ENCODE measurements around the gene POLQ. TPM values are rescaled to one million over a fixed set of nuclear protein-coding genes. Genes with fewer than 3 reads are reported as not detected.
"Not testable (repeated sequence)": the region's sequence is repeated elsewhere in the genome, so short reads cannot be mapped to it uniquely, and the experiment has no call there.

The POLQ gene
- total RNA-seq: 10 to 100 TPM; 27.0 to 27.9 TPM

GRCh38 chr3:121545574-121546455 is at the start of gene POLQ:
Gene POLQ (minus strand): TSS chr3:121545988. CDS start chr3:121545877, 111 bp downstream.
- Mint-ChIP-seq H3K4me3 (peak within 1 kb of the TSS; percentile 97), H3K9me3 (no peaks in the 10 kb centered on the region), H3K36me3 (ENCODE audit: low read depth) (peaks cover 34% of the 10 kb centered on the region), H3K27me3 (no peaks in the 10 kb centered on the region), H3K4me1 (peaks cover 44% of the 10 kb centered on the region), H3K27ac (peak within 1 kb of the TSS; percentile 86)
- ChIA-PET POLR2A (interaction anchor here (0.8 to 4.5 kb wide), 22 partner anchors 84 to 1134 kb away, joined by 3 to 40 read pairs (median 5); partner anchors contain the start of genes DTX3L, EAF2, FAM162A and GOLGB1), CTCF (interaction anchor here (0.6 to 4.0 kb wide), 23 partner anchors 16 to 1944 kb away, joined by 3 to 28 read pairs (median 4); partner anchors contain the start of genes DTX3L, HCLS1, PARP14 and PARP9)
- peak; percentile 91 for DNase-seq

- no peak for DNase-seq
- no peaks in the 10 kb centered on the region for H3K36me3 Mint-ChIP-seq (ENCODE audit: low read depth)
- ChIA-PET POLR2A (no interaction called here), CTCF (no interaction called here)
- H3K27me3 Mint-ChIP-seq: peaks cover 13% of the 10 kb centered on the region
- no peaks in the 10 kb centered on the region for H3K9me3 Mint-ChIP-seq
- H3K27ac Mint-ChIP-seq: no peak overlapping the region
- H3K4me3 Mint-ChIP-seq: no peak overlapping the region
- H3K4me1 Mint-ChIP-seq: no peaks in the 10 kb centered on the region
Measured at GRCh38 chr3:121594850-121595249, 49.1 kb upstream of the POLQ start.

- H3K36me3 Mint-ChIP-seq (ENCODE audit: low read depth); H3K9me3 Mint-ChIP-seq; H3K27ac Mint-ChIP-seq; DNase-seq; H3K4me1 Mint-ChIP-seq; POLR2A ChIA-PET; H3K4me3 Mint-ChIP-seq: not testable (repeated sequence)
- CTCF ChIA-PET: interaction anchor here (0.6 kb wide), 1 partner anchor 38 kb away, joined by 3 read pairs; no protein-coding TSS in a partner anchor
- peaks cover 13% of the 10 kb centered on the region for H3K27me3 Mint-ChIP-seq
Measured at GRCh38 chr3:121593806-121594205, 48.0 kb upstream of the POLQ start.

- ChIA-PET POLR2A (interaction anchor here (0.6 kb wide), 1 partner anchor 33 kb away, joined by 3 read pairs; no protein-coding TSS in a partner anchor), CTCF (no interaction called here)
- H3K4me3 Mint-ChIP-seq: no peak within 1 kb of the TSS
- no peak for DNase-seq
- H3K27ac Mint-ChIP-seq: no peak within 1 kb of the TSS
- H3K4me1 Mint-ChIP-seq: no peaks in the 10 kb centered on the region
- no peaks in the 10 kb centered on the region for H3K9me3 Mint-ChIP-seq
- peaks cover 13% of the 10 kb centered on the region for H3K27me3 Mint-ChIP-seq
- no peaks in the 10 kb centered on the region for H3K36me3 Mint-ChIP-seq (ENCODE audit: low read depth)
Measured at GRCh38 chr3:121592856-121593702, 47.3 kb upstream of the POLQ start, which contains the start of gene FBXO40. Gene FBXO40 (plus strand): TSS chr3:121593379. CDS start chr3:121620576, 27,197 bp downstream.

GRCh38 chr3:121584418-121584817 is 38.6 kb upstream of the POLQ start:
- Mint-ChIP-seq H3K27ac (no peak overlapping the region), H3K36me3 (ENCODE audit: low read depth) (no peaks in the 10 kb centered on the region), H3K4me1 (no peaks in the 10 kb centered on the region), H3K9me3 (no peaks in the 10 kb centered on the region), H3K27me3 (peaks cover 18% of the 10 kb centered on the region), H3K4me3 (no peak overlapping the region)
- ChIA-PET CTCF (no interaction called here), POLR2A (no interaction called here)
- no peak for DNase-seq

- H3K4me3 Mint-ChIP-seq: no peak overlapping the region
- no peaks in the 10 kb centered on the region for H3K36me3 Mint-ChIP-seq (ENCODE audit: low read depth)
- no peaks in the 10 kb centered on the region for H3K4me1 Mint-ChIP-seq
- no peak for DNase-seq
- H3K27ac Mint-ChIP-seq: no peak overlapping the region
- CTCF ChIA-PET: no interaction called here
- POLR2A ChIA-PET: no interaction called here
- peaks cover 17% of the 10 kb centered on the region for H3K27me3 Mint-ChIP-seq
- no peaks in the 10 kb centered on the region for H3K9me3 Mint-ChIP-seq
Measured at GRCh38 chr3:121581691-121582090, 35.9 kb upstream of the POLQ start.

- CTCF ChIA-PET: interaction anchor here (0.7 kb wide), 1 partner anchor 27 kb away, joined by 4 read pairs; no protein-coding TSS in a partner anchor
- Mint-ChIP-seq H3K4me1 (no peaks in the 10 kb centered on the region), H3K4me3 (no peak overlapping the region), H3K27me3 (peaks cover 3% of the 10 kb centered on the region), H3K36me3 (ENCODE audit: low read depth) (no peaks in the 10 kb centered on the region), H3K9me3 (no peaks in the 10 kb centered on the region), H3K27ac (no peak overlapping the region)
- POLR2A ChIA-PET: no interaction called here
- DNase-seq: no peak
Measured at GRCh38 chr3:121574449-121574848, 28.7 kb upstream of the POLQ start.

GRCh38 chr3:121567649-121568048 is 21.9 kb upstream of the POLQ start, which contains the start of gene ARGFX:
Gene ARGFX (plus strand): TSS chr3:121567949. CDS start chr3:121570714, 2,765 bp downstream.
- Mint-ChIP-seq H3K27ac (no peak within 1 kb of the TSS), H3K36me3 (ENCODE audit: low read depth) (no peaks in the 10 kb centered on the region), H3K4me1 (no peaks in the 10 kb centered on the region), H3K27me3 (no peaks in the 10 kb centered on the region), H3K9me3 (no peaks in the 10 kb centered on the region), H3K4me3 (no peak within 1 kb of the TSS)
- ChIA-PET CTCF (no interaction called here), POLR2A (no interaction called here)
- no peak for DNase-seq

- H3K4me1 Mint-ChIP-seq: no peaks in the 10 kb centered on the region
- ChIA-PET CTCF (no interaction called here), POLR2A (no interaction called here)
- no peak for DNase-seq
- H3K36me3 Mint-ChIP-seq (ENCODE audit: low read depth): no peaks in the 10 kb centered on the region
- no peaks in the 10 kb centered on the region for H3K9me3 Mint-ChIP-seq
- H3K27me3 Mint-ChIP-seq: no peaks in the 10 kb centered on the region
- H3K4me3 Mint-ChIP-seq: no peak overlapping the region
- no peak overlapping the region for H3K27ac Mint-ChIP-seq
Measured at GRCh38 chr3:121566773-121567172, 21.0 kb upstream of the POLQ start.

- ChIA-PET CTCF (no interaction called here), POLR2A (no interaction called here)
- H3K4me3 Mint-ChIP-seq: no peak overlapping the region
- no peak overlapping the region for H3K27ac Mint-ChIP-seq
- no peak for DNase-seq
- H3K9me3 Mint-ChIP-seq: no peaks in the 10 kb centered on the region
- H3K4me1 Mint-ChIP-seq: no peaks in the 10 kb centered on the region
- peaks cover 7% of the 10 kb centered on the region for H3K27me3 Mint-ChIP-seq
- H3K36me3 Mint-ChIP-seq (ENCODE audit: low read depth): no peaks in the 10 kb centered on the region
Measured at GRCh38 chr3:121562148-121562547, 16.4 kb upstream of the POLQ start.

- H3K4me1 Mint-ChIP-seq: peaks cover 4% of the 10 kb centered on the region
- H3K27me3 Mint-ChIP-seq: peaks cover 11% of the 10 kb centered on the region
- DNase-seq: no peak
- CTCF ChIA-PET: no interaction called here
- H3K4me3 Mint-ChIP-seq: no peak overlapping the region
- H3K36me3 Mint-ChIP-seq (ENCODE audit: low read depth): no peaks in the 10 kb centered on the region
- H3K27ac Mint-ChIP-seq: no peak overlapping the region
- POLR2A ChIA-PET: no interaction called here
- H3K9me3 Mint-ChIP-seq: no peaks in the 10 kb centered on the region
Measured at GRCh38 chr3:121557426-121557934, 11.7 kb upstream of the POLQ start.

- POLR2A ChIA-PET: no interaction called here
Measured at GRCh38 chr3:121552797-121553196, 7.0 kb upstream of the POLQ start.

GRCh38 chr3:121552379-121552778 is 6.6 kb upstream of the POLQ start:
- H3K4me3 Mint-ChIP-seq: no peak overlapping the region
- no peaks in the 10 kb centered on the region for H3K36me3 Mint-ChIP-seq (ENCODE audit: low read depth)
- no peaks in the 10 kb centered on the region for H3K9me3 Mint-ChIP-seq
- H3K4me1 Mint-ChIP-seq: peaks cover 16% of the 10 kb centered on the region
- ChIA-PET CTCF (interaction anchor here (1.1 to 1.2 kb wide), 2 partner anchors 243 to 841 kb away, joined by 3 read pairs; no protein-coding TSS in a partner anchor), POLR2A (no interaction called here)
- H3K27me3 Mint-ChIP-seq: peaks cover 7% of the 10 kb centered on the region
- no peak overlapping the region for H3K27ac Mint-ChIP-seq
- no peak for DNase-seq

More at GRCh38 chr3:121552797-121553196, 7.0 kb upstream of the POLQ start:
- CTCF ChIA-PET: interaction anchor here (1.1 to 1.2 kb wide), 2 partner anchors 243 to 840 kb away, joined by 3 read pairs; no protein-coding TSS in a partner anchor
- Mint-ChIP-seq H3K27ac (no peak overlapping the region), H3K27me3 (peaks cover 7% of the 10 kb centered on the region), H3K4me1 (peaks cover 16% of the 10 kb centered on the region), H3K36me3 (ENCODE audit: low read depth) (no peaks in the 10 kb centered on the region), H3K4me3 (no peak overlapping the region), H3K9me3 (no peaks in the 10 kb centered on the region)
- no peak for DNase-seq

All from activated CD4-positive, alpha-beta memory T cell treated with anti-CD3 and anti-CD28 coated beads, Interleukin-2, amount 10 ng/mL, durations not matched to agents 7 days and 5 days (primary cell).